ENCODE measurements around the gene TRAM2. TPM values are rescaled to one million over a fixed set of nuclear protein-coding genes. Genes with fewer than 3 reads are reported as not detected.

Gene TRAM2
- total RNA-seq, 2 donors from 2014 or later = 16.9 to 20.5 TPM

DNA sequence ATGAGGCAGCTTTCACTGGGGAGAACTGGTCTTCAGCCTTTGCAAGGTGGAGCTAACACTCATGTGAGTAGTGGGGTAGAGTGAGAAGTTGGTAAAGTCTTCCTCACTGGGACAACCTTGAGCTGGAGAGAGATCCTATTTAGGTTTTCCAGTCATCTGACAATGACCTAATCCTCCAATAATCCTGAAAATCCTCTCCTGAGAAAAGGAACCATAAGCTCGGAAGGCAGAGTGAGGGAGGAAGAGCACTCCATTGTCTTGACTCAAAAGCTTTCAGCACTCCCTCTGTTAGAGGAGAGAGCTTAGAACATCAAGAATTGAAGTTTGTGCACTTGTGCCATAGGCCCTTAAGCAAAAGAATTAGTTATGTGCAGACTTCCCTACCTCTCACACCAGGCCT lies 77.8 kb downstream of the TRAM2 start:
- peaks cover 11% of the 10 kb centered on the region for H3K4me1 ChIP-seq (ENCODE audit: control insufficient read depth, insufficient read depth, low read length)
- H3K4me3 Mint-ChIP-seq = no peak overlapping the region
- no peaks in the 10 kb centered on the region for H3K9me3 Mint-ChIP-seq
- peak overlapping the region; percentile 95 for H3K27ac Mint-ChIP-seq
- peaks cover 29% of the 10 kb centered on the region for H3K36me3 Mint-ChIP-seq (ENCODE audit: low read depth)
- TF ChIP-seq, protein P1, sequence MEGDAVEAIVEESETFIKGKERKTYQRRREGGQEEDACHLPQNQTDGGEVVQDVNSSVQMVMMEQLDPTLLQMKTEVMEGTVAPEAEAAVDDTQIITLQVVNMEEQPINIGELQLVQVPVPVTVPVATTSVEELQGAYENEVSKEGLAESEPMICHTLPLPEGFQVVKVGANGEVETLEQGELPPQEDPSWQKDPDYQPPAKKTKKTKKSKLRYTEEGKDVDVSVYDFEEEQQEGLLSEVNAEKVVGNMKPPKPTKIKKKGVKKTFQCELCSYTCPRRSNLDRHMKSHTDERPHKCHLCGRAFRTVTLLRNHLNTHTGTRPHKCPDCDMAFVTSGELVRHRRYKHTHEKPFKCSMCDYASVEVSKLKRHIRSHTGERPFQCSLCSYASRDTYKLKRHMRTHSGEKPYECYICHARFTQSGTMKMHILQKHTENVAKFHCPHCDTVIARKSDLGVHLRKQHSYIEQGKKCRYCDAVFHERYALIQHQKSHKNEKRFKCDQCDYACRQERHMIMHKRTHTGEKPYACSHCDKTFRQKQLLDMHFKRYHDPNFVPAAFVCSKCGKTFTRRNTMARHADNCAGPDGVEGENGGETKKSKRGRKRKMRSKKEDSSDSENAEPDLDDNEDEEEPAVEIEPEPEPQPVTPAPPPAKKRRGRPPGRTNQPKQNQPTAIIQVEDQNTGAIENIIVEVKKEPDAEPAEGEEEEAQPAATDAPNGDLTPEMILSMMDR (conservative IDR thresholded peaks at IDR 0.05) = no peak
- no peak for DNase-seq
- WGBS, 2 experiments (ENCODE audit: insufficient coverage in 1 of 2, insufficient read length in 1 of 2) = 40 to 61% methylated on average over 1 of the region's 1 CpG
- no peaks in the 10 kb centered on the region for H3K27me3 ChIP-seq (ENCODE audit: control insufficient read depth, insufficient read depth, low read length, poor library complexity, severe bottlenecking)
- H3K36me3 ChIP-seq (ENCODE audit: control insufficient read depth, insufficient read depth, low read length) = peaks cover 16% of the 10 kb centered on the region
- peaks cover 22% of the 10 kb centered on the region for H3K4me1 Mint-ChIP-seq
- H3K9ac ChIP-seq (ENCODE audit: extremely low read depth, low read length, poor library complexity, severe bottlenecking) = no peak overlapping the region
- no peak overlapping the region for H3K4me3 ChIP-seq (ENCODE audit: low read length)
- H3K27me3 Mint-ChIP-seq (ENCODE audit: insufficient read depth) = no peaks in the 10 kb centered on the region
- peaks cover 5% of the 10 kb centered on the region for H3K9me3 ChIP-seq (ENCODE audit: control insufficient read depth, low read length)
- H3K27ac ChIP-seq (ENCODE audit: low read depth, low read length) = no peak overlapping the region

DNA sequence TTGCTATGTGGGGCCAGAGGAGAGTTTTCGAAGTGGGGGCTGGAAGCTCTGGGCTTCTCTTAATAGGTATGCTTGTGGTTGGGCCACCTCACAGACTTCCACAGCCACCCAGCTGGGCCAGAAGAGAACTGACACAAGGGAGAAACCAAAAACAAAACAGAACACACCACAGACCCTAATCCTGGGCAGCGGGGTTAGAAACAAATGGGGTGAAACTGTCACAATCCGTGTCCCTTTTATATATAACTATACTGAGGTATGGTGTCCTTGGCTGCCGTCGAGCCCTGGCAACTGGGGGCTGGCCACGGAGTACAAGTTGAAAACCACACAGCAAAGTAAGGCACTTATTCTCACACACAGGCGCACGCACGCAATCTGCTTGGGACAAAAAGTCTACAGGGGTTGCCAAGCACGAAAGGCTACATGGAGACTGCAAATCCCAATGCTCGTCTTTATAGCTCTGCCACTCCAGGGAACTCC lies 78.3 kb downstream of the TRAM2 start:
- 84 to 88% methylated on average over 7 to 11 of the region's 11 CpGs for WGBS, 2 experiments (ENCODE audit: insufficient coverage in 1 of 2, insufficient read length in 1 of 2)
- Mint-ChIP-seq H3K4me3 (no peak overlapping the region), H3K27me3 (ENCODE audit: insufficient read depth) (no peaks in the 10 kb centered on the region), H3K27ac (peak overlapping the region; percentile 95), H3K4me1 (peaks cover 22% of the 10 kb centered on the region), H3K9me3 (no peaks in the 10 kb centered on the region), H3K36me3 (ENCODE audit: low read depth) (peaks cover 25% of the 10 kb centered on the region)
- TF ChIP-seq, protein P1 (conservative IDR thresholded peaks at IDR 0.05) = no peak
- no peaks in the 10 kb centered on the region for H3K27me3 ChIP-seq (ENCODE audit: control insufficient read depth, insufficient read depth, low read length, poor library complexity, severe bottlenecking)
- no peak overlapping the region for H3K9ac ChIP-seq (ENCODE audit: extremely low read depth, low read length, poor library complexity, severe bottlenecking)
- H3K27ac ChIP-seq (ENCODE audit: low read depth, low read length) = no peak overlapping the region
- peaks cover 15% of the 10 kb centered on the region for H3K36me3 ChIP-seq (ENCODE audit: control insufficient read depth, insufficient read depth, low read length)
- no peak overlapping the region for H3K4me3 ChIP-seq (ENCODE audit: low read length)
- H3K4me1 ChIP-seq (ENCODE audit: control insufficient read depth, insufficient read depth, low read length) = peaks cover 11% of the 10 kb centered on the region
- H3K9me3 ChIP-seq (ENCODE audit: control insufficient read depth, low read length) = peaks cover 5% of the 10 kb centered on the region
- DNase-seq = peak; percentile 70

DNA sequence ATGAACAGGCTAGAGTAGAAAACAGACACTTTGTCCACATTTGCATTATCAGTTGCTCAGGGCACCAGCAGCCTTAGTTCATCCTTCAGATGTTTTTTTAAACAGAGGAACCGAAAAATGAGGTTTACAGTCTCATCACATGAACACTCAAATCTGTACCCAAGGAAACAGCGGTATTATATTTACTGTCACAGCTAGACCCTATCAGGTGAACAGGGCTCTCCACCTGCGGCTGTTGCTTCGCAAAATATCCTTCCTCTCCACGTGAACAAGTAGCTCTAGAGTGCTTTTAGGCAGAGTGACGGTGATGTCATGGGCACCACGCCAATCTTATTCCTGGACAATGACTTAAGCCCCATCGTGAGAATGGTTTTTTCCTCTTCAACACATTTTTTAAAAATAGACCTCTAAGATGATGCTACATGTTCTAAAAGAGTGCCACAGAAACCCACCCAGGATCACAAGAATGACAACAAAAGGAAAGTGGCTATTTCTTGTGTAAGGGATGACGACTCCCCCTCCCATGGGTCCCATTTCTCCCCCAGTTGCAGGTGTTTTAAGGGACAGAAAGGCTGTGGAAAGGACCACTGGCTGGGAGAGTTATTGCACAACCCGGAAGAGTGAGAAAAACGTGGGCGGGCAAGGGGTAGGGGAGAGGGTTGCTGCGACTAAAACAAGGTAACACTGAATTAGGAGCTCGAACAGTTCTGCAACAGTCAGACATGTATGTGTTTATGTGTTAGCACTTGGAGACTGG lies 79.0 kb downstream of the TRAM2 start:
- Histone ChIP-seq H3K36me3 (ENCODE audit: control insufficient read depth, insufficient read depth, low read length) (peaks cover 7% of the 10 kb centered on the region), H3K9me3 (ENCODE audit: control insufficient read depth, low read length) (peaks cover 5% of the 10 kb centered on the region), H3K27ac (ENCODE audit: low read depth, low read length) (no peak overlapping the region), H3K27me3 (ENCODE audit: control insufficient read depth, insufficient read depth, low read length, poor library complexity, severe bottlenecking) (no peaks in the 10 kb centered on the region), H3K4me1 (ENCODE audit: control insufficient read depth, insufficient read depth, low read length) (peaks cover 11% of the 10 kb centered on the region), H3K9ac (ENCODE audit: extremely low read depth, low read length, poor library complexity, severe bottlenecking) (no peak overlapping the region), H3K4me3 (ENCODE audit: low read length) (no peak overlapping the region)
- Mint-ChIP-seq H3K36me3 (ENCODE audit: low read depth) (peaks cover 23% of the 10 kb centered on the region), H3K9me3 (no peaks in the 10 kb centered on the region), H3K27ac (peak overlapping the region; percentile 95), H3K27me3 (ENCODE audit: insufficient read depth) (no peaks in the 10 kb centered on the region), H3K4me1 (peaks cover 22% of the 10 kb centered on the region), H3K4me3 (no peak overlapping the region)
- no peak for DNase-seq
- TF ChIP-seq, protein P1 (conservative IDR thresholded peaks at IDR 0.05) = no peak
- WGBS, 2 experiments (ENCODE audit: insufficient coverage in 1 of 2, insufficient read length in 1 of 2) = 91 to 92% methylated on average over 12 to 14 of the region's 14 CpGs
